GM19351 (cell line): ENCODE measurements around the gene PI16.

Experiments
- ATAC-seq: cut with Tn5 transposase; IDR thresholded peaks from one replicate; pipeline ENCODE4 v1.9.1; 2021; ENCODE audit warnings: mild to moderate bottlenecking, moderate library complexity; ENCODE audit not compliant: unreplicated experiment

PI16 gene

DNA sequence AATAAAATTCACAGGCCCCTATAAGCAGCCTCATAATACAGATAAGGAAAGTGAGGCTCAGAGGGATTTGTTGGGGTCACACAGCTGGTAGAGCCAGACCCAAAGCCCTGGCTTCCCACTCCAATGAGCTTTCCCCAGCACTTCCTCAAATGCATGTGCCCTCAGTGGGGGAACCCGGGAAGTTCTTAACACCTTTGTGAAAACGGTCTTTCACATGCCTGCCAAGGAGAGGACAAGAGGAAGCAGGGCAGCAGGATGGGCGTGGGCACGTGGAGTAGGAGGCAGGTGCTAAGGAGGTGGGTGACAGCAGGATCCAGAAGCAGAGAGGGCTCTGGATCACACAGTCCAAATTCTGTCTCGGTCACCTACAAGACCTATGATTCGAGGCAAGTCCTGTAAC is 598 bp downstream of the PI16 start:
- ATAC-seq = no peak

DNA sequence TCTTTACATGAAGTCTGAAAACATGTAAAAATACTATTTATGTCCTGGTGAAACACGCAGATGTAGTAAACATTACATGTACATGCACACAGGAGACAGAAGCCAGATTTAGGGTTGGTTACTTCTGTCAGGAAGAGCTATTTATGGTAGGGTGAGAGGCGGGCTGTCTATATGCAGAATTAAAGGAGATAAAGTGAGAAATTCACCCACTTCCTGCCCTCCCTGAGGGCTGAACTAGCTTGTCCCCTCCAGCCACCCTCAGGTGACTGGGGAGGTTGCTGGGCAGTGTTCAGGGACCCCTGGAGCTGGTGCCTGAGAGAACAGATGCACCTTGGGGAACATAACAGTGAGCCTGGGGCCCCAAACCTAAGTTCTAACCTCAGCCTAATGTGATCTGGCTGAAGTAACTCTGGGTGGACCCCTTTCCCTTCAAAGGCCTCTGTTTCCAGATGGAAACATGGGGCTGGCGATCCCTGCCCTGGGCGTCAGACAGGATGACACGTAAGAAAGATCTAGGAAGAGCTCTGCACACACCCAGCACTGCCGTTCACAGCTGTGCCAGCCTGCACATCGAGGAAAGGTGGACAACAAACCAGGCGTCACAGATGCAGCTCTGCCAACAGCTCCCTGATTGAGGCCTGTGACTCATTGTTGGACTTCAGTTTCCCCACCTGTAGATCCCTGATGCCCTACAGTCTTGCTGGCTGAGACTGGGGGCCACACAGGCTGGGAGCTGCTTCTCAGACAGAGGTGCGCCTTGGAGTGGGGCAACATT is 1.3 kb downstream of the PI16 start:
- ATAC-seq = no peak

DNA sequence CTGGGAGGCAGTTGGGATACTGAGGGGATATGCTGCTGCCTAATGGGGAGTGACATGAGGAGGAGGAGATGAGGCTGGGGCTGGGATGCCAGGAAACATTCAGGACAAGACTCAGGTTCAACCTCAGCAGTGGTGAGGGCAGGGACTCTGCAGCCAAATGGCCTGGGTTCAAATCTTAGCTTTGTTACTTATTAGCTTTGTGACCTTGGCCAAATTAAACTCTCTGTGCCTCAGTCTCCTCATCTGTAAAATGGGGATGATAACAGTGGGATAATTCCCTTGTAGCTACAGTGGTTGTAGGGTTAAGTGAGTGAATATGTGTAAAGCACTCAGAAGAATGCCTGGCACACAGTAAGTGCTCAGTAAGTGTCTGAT is 1.9 kb downstream of the PI16 start:
- ATAC-seq = no peak

DNA sequence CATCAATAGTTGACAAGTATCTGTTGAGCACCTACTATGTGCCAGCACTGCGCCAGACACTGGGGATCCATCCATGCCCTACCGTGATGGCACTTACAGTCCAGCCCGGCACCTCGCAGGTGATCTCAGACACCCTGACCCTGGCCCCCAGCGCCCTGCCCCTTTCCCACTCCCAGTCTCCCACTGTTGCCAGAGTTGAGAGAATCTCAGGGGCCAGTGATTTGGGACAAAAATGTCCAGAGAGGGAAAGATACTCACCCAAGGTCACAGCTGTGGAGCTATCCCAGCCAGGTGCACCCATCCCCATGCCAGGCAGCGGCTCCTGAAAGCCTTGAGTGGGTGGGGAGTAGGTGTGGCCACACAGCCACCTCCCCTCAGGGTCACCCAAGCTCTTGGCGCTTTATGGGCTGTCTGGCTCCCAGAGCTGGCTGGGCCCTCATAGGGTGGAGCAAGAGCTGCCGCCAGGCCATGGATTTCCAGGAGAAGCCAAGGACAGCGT is 3.3 kb downstream of the PI16 start:
- no peak for ATAC-seq

DNA sequence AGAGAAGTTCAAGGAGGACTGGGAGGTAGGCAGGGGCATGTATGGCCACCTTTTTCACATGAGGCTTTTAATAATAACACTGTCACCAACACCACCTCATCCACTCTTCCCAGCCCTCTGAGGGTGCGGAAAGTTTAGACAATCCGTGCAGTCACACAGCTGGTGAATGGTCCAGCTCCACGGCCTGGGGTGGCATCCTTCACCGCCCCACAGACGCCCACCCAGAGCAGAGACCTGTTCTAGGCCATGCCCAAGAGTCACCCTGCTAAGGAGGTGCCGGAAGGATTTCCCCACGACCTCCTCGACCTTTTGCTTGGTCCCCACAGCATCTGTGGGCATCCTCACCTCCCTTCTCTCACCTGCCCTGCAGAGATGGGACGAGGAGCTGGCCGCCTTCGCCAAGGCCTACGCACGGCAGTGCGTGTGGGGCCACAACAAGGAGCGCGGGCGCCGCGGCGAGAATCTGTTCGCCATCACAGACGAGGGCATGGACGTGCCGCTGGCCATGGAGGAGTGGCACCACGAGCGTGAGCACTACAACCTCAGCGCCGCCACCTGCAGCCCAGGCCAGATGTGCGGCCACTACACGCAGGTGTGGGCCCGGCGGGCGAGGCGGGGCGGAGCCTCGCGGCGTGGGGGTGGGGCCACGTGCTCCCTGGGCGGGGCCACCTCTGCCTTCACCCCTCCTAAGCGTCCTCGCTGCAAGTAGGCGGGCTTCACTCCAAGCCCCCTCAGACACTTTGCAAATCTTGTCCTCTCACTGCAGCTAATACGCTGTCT is 4.4 kb downstream of the PI16 start:
- no peak for ATAC-seq

DNA sequence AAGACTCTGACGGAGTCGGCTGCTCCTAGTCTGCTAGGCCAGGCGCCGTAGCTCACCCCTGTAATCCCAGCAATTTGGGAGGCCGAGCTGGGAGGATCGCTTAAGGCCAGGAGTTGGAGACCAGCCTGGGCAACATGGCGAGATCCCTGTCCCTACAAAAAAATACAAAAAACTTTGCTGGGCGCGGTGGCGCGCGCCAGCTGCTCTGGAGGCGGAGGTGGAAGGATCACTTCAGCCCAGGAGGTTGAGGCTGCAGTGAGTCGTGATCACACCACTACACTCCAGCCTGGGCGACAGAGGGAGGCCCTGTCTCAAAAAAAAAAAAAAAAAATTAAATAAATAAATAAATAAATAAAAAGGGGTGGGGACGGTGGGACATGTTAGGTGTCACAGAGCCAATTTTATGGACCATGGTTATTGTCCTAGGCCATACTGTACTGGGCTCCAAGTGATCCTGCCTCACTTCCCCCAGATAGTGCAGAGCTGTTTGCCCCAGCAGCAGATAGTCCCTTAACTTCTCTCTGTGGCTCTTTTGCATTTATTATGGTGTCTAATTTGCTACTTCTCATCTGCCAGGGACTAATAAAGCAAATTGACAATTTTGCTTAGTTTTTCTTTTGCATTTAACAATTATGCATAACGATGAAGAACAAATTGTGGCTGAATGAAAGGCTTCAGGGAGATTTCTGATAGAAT is 5.2 kb downstream of the PI16 start:
- no peak for ATAC-seq

DNA sequence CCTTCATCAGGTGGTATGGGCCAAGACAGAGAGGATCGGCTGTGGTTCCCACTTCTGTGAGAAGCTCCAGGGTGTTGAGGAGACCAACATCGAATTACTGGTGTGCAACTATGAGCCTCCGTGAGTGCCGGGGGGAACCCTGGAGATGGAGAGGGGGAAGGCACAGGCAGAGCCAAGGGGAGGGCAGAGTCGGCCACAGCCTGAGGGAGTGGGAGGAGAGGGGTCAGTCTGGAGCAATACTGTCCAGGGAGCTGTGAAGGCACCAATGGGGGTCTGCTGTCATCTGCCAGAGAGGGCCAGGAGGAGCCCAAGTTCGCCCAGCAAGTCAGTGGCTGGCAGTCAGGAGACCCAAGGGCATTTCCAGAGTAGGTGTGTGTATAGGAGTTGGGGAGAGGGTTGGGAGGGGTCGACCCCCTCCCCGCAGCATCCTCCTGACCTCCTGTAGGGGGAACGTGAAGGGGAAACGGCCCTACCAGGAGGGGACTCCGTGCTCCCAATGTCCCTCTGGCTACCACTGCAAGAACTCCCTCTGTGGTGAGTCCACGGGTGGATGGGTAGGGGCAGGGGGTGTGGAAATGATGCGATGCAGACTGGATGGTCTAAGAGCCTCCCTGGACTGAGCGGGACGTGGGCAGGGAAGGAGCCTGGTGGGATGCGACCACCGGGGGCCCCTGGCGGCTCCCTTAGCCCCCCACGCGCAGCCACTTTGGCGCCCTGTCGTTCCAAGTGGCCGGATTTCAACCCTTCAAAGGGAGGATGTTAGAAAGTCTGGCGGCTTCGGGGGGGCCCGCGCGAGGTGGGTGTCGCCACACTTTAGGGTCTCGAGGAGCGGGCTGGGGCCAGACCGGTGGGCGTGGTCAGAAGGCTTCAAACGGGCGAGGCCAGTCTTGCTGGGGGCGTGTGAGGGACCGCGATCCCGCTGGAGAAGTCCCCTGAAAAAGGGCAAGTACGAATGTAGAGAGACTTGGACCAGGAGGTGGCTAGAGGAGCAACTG is 7.2 kb downstream of the PI16 start:
- no peak for ATAC-seq

DNA sequence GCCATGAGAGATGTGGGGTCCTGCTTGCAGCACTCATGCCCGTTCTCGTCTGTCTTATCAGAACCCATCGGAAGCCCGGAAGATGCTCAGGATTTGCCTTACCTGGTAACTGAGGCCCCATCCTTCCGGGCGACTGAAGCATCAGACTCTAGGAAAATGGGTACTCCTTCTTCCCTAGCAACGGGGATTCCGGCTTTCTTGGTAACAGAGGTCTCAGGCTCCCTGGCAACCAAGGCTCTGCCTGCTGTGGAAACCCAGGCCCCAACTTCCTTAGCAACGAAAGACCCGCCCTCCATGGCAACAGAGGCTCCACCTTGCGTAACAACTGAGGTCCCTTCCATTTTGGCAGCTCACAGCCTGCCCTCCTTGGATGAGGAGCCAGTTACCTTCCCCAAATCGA is 8.3 kb downstream of the PI16 start:
- peak; percentile 63 for ATAC-seq

DNA sequence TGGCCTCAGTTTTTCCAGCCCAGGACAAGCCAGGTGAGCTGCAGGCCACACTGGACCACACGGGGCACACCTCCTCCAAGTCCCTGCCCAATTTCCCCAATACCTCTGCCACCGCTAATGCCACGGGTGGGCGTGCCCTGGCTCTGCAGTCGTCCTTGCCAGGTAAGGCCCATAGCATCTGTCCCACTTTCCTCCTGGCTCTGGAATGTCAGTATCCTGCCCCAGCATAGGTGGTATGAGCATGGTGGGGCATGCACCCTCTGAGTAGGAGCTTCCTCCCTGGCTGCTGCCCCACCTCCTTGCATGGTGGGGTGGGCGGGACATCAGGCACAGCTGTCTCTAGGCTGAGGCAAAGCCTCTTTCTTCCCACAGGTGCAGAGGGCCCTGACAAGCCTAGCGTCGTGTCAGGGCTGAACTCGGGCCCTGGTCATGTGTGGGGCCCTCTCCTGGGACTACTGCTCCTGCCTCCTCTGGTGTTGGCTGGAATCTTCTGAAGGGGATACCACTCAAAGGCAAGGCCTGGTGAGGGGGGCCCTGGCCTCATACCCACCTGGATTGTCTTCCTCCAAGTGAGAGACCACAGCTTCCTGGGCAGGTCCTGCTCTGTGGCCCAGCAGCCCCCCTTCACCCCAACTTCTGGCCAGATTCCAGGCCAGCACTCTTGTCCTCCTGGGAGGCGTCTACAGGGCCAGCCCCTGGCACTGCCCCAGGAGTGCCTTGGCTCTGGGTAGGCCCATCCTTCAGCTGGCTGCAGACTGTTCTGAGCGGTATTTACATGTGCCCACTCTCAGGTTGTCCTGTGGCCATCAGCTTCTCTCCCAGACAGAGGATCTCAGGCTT is 9.1 kb downstream of the PI16 start:
- no peak for ATAC-seq

DNA sequence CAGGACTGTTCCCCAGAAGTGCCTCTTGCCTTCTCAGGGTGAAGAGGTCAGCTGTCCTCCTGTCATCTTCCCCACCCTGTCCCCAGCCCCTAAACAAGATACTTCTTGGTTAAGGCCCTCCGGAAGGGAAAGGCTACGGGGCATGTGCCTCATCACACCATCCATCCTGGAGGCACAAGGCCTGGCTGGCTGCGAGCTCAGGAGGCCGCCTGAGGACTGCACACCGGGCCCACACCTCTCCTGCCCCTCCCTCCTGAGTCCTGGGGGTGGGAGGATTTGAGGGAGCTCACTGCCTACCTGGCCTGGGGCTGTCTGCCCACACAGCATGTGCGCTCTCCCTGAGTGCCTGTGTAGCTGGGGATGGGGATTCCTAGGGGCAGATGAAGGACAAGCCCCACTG is 9.8 kb downstream of the PI16 start:
- ATAC-seq = no peak

DNA sequence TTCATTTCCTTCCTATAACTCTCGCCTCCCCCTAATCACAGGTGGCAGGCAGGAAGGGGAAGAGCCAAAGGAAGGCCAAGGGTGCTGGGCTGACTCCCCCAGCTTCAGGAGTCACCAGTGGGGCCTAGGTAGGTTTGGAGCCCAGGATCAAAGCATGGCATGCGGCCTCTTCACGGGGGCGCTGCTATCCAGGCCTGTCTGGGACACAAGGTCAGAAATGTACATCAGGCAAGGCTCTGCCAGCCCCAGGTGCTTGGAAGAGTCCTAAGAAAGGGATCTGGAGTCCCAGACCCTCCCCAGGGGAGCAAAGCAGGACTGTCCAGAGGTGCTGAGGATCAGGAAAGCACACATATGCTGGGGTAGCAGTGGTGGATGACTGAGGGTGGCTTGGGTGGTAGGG is 10.4 kb downstream of the PI16 start:
- ATAC-seq = no peak

DNA sequence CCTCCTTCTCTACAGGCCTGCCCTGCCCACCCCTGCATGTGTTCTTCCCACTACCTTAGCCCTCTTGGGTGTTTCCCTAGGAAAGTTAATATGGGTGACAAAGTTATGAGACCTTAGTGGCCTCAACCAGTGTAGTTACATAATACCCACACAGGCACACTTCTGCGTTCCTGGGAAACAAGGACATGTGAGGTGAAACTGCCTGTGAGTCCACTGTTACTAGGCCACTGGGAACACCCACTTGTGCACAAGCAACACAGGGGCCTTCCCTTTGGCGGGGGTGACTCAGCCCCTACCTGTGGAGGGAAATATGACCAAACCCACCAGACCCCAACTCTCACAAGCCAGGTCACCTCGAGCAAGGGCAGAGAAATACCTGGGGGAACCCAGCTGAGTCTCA is 12.8 kb downstream of the PI16 start:
- no peak for ATAC-seq

DNA sequence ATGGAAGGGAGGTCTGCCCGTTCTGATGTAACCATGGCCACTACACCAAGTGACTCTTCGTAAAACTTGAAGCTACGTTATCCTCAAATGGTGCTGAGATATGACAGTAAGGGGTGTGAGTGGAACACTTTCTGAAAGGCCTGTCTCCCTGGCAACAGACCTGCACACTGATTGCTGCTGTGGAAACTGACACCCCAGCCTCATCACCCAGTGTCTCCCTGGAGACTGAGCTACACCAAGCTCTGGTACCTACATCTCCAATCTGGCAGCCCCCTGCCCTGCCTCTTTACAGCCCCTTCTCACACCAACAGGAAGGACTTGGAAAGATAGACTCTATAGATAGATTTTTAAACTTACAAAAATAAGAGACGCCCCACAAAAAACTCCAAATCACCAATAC is 13.2 kb downstream of the PI16 start:
- no peak for ATAC-seq

DNA sequence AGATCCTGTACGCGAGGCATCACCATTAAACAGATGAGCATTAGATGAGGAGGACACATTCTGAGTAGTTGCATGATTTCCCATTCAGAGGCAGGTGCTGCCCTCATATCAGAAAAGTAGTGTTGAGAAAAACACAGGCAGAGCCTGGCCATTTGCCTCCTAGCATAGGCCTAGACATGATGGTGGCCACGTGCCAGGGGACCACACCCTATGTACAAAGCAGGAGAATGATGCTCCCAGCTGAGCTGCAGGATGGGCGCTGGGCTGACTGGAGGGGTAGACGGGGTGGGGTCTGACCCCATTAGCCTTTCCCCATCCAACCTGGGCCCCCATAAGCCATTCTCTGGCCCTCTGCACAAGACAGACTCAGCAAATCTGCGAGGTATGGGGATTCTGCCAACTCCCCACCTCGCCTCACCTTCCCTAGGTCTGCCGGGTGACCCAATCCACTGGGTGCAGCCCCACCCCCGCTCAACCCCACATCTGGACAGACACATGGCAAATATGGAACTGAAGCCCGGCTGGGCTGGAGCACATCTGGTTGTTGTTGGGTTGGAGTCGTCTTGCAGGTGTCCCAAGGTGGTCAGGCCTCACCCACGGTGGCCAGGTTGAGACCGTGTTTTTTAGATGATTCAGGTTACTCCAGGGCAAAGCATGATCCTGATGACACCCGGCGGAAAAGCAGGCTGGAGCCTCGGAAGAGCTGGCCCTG is 13.9 kb downstream of the PI16 start:
- no peak for ATAC-seq

DNA sequence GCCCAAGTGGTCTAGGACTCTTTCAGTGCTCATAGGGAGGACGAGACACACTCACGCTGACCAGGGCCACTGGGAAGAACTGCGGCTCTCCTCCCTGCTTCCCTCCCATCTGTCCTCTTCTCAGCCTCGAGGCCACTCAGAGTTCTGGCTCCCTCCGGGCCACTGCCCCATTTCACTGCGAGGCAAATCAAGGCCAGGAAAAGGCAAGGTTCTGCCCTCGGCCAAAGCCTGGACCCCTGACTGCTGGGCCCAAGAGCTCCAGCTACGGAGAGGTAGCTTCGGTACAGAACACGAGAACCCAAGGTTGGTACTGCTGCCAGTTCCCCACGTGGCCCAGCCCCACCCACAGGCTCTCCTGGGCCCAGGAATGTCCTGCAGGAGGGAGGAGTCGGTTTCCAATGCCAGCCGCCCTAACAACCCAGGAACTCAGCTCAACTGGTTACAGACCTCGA is 14.7 kb downstream of the PI16 start:
- no peak for ATAC-seq

DNA sequence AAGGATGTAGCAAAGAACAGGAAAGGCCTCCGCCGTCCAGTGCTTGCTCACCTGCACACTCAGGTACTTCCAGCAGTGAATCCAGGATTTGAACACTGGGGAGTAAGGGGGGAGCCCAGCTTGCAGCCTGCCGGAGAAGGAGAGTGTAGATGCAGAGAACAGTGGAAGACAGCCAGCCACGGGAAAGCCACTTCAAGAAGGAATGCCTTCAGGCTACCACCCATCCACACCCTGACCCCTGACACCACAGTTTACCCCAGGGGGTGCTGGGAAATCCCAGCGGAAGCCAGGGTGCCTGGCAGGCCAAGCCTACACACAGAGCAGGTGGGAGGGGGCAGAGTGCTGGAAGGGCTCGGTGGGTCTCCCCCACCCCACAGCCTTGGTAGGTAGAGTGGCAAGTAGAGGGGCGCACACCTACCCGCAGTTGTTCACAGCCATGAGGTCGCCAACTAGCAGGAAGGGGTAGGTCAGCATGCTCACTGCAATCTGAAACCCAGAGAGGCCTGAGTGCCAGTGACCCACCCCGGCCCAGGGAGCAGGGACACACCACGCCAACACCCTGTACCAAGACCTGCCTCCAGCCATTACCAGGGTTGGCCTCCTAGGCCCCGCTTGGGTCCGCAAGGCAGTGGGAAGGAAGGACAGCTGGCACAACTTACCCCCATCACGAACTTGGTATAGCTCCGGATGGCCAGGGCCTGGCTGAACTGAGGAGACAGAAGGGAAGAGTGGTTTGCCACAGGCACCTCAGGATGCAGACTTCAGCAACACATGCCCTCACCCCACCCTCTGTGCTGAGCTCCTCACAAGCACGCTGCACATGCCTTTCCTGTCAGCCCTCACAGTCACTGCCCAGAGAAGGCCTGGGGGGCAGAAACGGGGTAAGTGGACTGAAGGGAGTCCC is 15.7 kb downstream of the PI16 start:
- no peak for ATAC-seq

DNA sequence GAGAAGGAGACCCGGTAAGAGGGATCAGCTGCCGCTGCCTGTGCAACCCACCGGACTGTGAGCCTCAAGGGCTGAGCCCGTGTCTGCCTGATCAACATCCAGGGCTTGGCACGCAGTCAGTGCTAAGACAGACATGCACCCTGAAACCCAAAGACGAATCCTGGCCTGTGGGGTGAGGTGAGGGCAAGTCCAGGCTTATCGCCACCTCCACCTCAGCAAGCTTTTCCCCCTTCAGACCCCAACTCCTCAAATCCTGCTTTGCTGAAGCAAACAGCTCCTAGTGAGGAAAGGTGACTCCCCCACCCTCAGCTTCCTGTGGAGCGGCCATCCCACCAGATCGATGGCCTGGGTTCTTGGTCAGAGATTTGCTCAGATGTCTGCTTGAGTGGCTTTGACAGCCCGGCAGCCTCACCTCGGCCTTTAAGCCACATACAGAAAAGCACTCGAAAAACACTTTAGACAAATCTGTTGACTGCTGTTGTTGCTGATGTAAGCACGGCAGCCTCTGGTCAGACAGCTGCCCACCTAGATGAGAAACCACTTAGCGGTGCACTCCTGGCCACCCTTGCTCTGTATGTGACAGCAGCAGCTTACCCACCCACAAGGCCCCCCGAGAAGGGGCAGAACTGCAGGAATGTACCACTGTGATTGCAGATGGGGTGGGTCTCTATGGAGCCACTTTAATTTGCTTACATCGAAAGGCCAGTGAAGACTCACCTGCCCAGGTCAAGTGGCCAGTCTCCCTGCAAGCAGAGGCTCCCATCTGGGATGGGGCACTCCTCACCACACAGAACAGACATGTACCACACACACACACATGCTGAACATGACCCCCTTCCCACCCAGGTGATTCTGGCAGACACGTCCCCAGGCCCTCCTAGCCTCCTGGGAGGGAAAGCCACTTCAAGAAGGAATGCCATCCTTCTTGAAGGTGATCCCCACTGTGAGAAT is 16.6 kb downstream of the PI16 start:
- no peak for ATAC-seq
